ENCODE results near the gene HDLBP.

The HDLBP gene

DNA sequence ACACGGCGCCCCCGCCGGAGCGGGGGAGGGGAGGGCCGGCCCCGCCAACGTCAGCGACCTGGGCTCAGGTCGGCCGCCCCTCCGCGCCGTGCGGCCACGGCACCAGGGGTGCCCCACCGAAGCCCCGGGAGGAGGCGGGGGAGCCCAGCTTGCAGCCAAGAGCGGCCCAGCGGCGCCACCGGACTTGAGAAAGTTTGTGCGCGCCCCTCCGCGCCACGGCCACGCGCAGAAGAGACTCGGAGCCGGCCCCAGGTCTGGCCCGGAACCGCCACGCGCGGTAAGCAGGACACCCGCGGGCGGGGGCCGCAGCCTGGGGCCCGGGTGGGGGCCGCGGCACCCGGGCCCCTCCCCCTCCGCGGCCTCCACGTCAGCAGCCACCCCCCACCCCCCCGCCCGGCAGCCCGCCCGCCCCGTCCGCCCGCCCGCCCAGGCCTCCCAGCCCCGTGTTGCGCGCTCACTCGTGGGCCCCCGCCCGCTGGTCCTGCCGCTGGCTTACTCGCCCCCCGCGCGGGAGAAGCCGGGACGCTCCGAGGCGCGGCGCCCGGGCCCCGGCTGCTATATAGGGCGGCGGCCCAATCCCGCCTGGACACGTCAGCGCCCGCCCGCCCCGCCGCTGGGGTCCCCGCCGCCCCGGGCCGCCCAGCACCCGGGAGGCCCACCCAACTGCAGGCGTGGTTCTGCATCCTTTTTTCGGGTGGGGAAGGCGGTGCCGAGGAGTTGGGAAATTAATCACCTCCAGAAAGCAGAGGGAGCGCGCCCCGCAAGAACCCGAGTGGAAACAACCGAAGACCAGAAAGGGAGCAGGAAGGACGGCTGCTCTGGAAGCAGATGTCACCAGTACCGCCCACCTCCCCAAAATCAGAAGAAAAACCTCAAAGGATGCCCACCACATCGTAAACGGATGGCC is 42.9 kb downstream of the HDLBP start (continued):
- TF ChIP-seq, protein P1, sequence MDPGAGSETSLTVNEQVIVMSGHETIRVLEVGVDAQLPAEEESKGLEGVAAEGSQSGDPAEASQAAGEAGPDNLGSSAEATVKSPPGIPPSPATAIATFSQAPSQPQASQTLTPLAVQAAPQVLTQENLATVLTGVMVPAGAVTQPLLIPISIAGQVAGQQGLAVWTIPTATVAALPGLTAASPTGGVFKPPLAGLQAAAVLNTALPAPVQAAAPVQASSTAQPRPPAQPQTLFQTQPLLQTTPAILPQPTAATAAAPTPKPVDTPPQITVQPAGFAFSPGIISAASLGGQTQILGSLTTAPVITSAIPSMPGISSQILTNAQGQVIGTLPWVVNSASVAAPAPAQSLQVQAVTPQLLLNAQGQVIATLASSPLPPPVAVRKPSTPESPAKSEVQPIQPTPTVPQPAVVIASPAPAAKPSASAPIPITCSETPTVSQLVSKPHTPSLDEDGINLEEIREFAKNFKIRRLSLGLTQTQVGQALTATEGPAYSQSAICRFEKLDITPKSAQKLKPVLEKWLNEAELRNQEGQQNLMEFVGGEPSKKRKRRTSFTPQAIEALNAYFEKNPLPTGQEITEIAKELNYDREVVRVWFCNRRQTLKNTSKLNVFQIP (CRISPR knock-in tag; IDR thresholded peaks at IDR 0.05; ENCODE audit: borderline replicate concordance, low read depth): no peak
- TF ChIP-seq BACH2 (CRISPR knock-in tag; IDR thresholded peaks at IDR 0.05; ENCODE audit: borderline replicate concordance): no peak
- TF ChIP-seq ZFP3 (CRISPR knock-in tag; IDR thresholded peaks at IDR 0.05): no peak

DNA sequence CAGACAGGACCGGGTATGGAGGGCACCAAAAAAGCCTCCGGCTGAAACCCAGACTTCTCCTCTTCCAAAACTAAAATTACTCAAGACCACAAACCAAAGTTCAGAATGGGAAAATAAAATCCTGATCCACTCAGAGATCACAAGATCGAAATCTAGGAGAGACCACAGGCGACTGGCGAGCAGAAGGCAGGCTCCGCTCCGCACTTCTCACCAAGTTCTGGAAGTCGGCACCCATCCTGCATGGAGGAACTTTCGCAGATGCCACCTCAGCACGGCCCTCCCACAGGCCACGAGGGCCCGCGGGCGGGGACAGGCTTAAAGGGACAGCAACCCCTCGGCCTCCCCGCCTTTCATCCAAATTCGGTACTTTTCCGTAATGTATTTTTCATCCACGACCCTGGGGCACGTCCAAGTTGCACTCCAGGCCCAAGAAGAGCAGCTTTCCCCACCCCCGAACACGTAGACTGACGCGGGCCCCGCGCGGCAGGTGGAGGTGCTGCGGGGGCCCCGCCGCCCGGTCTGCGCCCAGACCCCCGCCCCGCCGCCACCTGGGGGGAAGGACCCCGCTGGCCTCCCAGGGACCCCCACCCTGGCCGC is 43.7 kb downstream of the HDLBP start:
- ATAC-seq: peak; percentile 88

DNA sequence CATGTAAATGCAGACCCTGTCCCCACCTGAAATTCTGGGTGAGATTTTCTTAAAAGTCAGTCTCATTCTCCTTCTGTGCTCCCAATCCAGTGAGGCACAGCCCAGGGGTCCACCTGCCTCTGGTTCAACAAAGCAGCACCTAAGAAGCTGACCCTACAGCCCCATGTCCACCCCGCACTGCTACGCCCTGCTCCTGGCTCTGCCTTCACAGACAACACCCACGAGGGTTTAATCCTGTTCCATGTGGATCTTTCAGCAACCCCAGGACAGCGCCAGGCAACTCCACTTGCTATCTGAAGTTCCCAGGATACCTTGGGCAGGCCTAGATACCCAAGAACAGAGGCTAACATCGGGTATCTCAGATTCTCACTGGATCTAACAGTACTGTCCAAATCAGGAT is 44.9 kb downstream of the HDLBP start:
- ATAC-seq: no peak
- TF ChIP-seq ZFP3 (CRISPR knock-in tag; IDR thresholded peaks at IDR 0.05) (no peak), ZNF70 (CRISPR knock-in tag; IDR thresholded peaks at IDR 0.05) (no peak), ESRRG (CRISPR knock-in tag; IDR thresholded peaks at IDR 0.05) (no peak)
- TF ChIP-seq, protein P2, sequence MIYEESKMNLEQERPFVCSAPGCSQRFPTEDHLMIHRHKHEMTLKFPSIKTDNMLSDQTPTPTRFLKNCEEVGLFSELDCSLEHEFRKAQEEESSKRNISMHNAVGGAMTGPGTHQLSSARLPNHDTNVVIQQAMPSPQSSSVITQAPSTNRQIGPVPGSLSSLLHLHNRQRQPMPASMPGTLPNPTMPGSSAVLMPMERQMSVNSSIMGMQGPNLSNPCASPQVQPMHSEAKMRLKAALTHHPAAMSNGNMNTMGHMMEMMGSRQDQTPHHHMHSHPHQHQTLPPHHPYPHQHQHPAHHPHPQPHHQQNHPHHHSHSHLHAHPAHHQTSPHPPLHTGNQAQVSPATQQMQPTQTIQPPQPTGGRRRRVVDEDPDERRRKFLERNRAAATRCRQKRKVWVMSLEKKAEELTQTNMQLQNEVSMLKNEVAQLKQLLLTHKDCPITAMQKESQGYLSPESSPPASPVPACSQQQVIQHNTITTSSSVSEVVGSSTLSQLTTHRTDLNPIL (CRISPR knock-in tag; IDR thresholded peaks at IDR 0.05; ENCODE audit: low read depth): no peak
- TF ChIP-seq, protein P3, sequence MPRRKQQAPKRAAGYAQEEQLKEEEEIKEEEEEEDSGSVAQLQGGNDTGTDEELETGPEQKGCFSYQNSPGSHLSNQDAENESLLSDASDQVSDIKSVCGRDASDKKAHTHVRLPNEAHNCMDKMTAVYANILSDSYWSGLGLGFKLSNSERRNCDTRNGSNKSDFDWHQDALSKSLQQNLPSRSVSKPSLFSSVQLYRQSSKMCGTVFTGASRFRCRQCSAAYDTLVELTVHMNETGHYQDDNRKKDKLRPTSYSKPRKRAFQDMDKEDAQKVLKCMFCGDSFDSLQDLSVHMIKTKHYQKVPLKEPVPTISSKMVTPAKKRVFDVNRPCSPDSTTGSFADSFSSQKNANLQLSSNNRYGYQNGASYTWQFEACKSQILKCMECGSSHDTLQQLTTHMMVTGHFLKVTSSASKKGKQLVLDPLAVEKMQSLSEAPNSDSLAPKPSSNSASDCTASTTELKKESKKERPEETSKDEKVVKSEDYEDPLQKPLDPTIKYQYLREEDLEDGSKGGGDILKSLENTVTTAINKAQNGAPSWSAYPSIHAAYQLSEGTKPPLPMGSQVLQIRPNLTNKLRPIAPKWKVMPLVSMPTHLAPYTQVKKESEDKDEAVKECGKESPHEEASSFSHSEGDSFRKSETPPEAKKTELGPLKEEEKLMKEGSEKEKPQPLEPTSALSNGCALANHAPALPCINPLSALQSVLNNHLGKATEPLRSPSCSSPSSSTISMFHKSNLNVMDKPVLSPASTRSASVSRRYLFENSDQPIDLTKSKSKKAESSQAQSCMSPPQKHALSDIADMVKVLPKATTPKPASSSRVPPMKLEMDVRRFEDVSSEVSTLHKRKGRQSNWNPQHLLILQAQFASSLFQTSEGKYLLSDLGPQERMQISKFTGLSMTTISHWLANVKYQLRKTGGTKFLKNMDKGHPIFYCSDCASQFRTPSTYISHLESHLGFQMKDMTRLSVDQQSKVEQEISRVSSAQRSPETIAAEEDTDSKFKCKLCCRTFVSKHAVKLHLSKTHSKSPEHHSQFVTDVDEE (CRISPR knock-in tag; IDR thresholded peaks at IDR 0.05): no peak

More for the DNA sequence above, 43.7 kb downstream of the HDLBP start:
- TF ChIP-seq ARNTL (CRISPR knock-in tag; IDR thresholded peaks at IDR 0.05; ENCODE audit: borderline replicate concordance, low read depth): no peak
- no peak for TF ChIP-seq ZFP30 (CRISPR knock-in tag; IDR thresholded peaks at IDR 0.05)
- TF ChIP-seq ZFP3 (CRISPR knock-in tag; IDR thresholded peaks at IDR 0.05): no peak
- no peak for TF ChIP-seq GLIS3 (CRISPR knock-in tag; IDR thresholded peaks at IDR 0.05)
- TF ChIP-seq, protein P4, sequence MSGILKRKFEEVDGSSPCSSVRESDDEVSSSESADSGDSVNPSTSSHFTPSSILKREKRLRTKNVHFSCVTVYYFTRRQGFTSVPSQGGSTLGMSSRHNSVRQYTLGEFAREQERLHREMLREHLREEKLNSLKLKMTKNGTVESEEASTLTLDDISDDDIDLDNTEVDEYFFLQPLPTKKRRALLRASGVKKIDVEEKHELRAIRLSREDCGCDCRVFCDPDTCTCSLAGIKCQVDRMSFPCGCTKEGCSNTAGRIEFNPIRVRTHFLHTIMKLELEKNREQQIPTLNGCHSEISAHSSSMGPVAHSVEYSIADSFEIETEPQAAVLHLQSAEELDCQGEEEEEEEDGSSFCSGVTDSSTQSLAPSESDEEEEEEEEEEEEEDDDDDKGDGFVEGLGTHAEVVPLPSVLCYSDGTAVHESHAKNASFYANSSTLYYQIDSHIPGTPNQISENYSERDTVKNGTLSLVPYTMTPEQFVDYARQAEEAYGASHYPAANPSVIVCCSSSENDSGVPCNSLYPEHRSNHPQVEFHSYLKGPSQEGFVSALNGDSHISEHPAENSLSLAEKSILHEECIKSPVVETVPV (CRISPR knock-in tag; IDR thresholded peaks at IDR 0.05): no peak
- no peak for TF ChIP-seq BACH2 (CRISPR knock-in tag; IDR thresholded peaks at IDR 0.05; ENCODE audit: borderline replicate concordance)
- TF ChIP-seq, protein P2 (CRISPR knock-in tag; IDR thresholded peaks at IDR 0.05; ENCODE audit: low read depth): no peak
- TF ChIP-seq, protein P5, sequence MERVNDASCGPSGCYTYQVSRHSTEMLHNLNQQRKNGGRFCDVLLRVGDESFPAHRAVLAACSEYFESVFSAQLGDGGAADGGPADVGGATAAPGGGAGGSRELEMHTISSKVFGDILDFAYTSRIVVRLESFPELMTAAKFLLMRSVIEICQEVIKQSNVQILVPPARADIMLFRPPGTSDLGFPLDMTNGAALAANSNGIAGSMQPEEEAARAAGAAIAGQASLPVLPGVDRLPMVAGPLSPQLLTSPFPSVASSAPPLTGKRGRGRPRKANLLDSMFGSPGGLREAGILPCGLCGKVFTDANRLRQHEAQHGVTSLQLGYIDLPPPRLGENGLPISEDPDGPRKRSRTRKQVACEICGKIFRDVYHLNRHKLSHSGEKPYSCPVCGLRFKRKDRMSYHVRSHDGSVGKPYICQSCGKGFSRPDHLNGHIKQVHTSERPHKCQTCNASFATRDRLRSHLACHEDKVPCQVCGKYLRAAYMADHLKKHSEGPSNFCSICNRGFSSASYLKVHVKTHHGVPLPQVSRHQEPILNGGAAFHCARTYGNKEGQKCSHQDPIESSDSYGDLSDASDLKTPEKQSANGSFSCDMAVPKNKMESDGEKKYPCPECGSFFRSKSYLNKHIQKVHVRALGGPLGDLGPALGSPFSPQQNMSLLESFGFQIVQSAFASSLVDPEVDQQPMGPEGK (CRISPR knock-in tag; IDR thresholded peaks at IDR 0.05; ENCODE audit: borderline replicate concordance): no peak
- no peak for TF ChIP-seq RARB (CRISPR knock-in tag; IDR thresholded peaks at IDR 0.05)
- TF ChIP-seq CSDC2 (CRISPR knock-in tag; IDR thresholded peaks at IDR 0.05): no peak
- no peak for TF ChIP-seq ISL1 (CRISPR knock-in tag; IDR thresholded peaks at IDR 0.05)
- TF ChIP-seq TOX (CRISPR knock-in tag; IDR thresholded peaks at IDR 0.05; ENCODE audit: borderline replicate concordance): no peak
- no peak for TF ChIP-seq PPARA (CRISPR knock-in tag; IDR thresholded peaks at IDR 0.05; ENCODE audit: borderline replicate concordance)
- TF ChIP-seq ZNF565 (CRISPR knock-in tag; conservative IDR thresholded peaks at IDR 0.05; ENCODE audit: low read depth): no peak
- no peak for TF ChIP-seq ESRRG (CRISPR knock-in tag; IDR thresholded peaks at IDR 0.05)
- TF ChIP-seq ZC3H10 (CRISPR knock-in tag; IDR thresholded peaks at IDR 0.05): no peak
- no peak for TF ChIP-seq ZNF70 (CRISPR knock-in tag; IDR thresholded peaks at IDR 0.05)
